NCI-H1436 (cell line): ENCODE measurements around the gene WDR88.
"Not testable (repeated sequence)": the region's sequence is repeated elsewhere in the genome, so short reads cannot be mapped to it uniquely, and the experiment has no call there.

Experiments
- DNase-seq: peaks from one replicate; lab custom pipeline; 2025; lab: John Stamatoyannopoulos, UW

Gene WDR88

GRCh38 chr19:33171222-33171795, 39.4 kb downstream of the WDR88 start:
- DNase-seq: no peak

- no peak for DNase-seq
Observed at GRCh38 chr19:33171916-33172359, 40.0 kb downstream of the WDR88 start.

- no peak for DNase-seq
Observed at GRCh38 chr19:33174186-33174585, 42.3 kb downstream of the WDR88 start.

GRCh38 chr19:33175156-33175782, 43.4 kb downstream of the WDR88 start:
- DNase-seq: no peak

GRCh38 chr19:33175886-33176669, 44.2 kb downstream of the WDR88 start:
- no peak for DNase-seq

GRCh38 chr19:33176670-33177416, 44.9 kb downstream of the WDR88 start:
- peak; percentile 97 for DNase-seq

- no peak for DNase-seq
Observed at GRCh38 chr19:33177417-33177979, 45.6 kb downstream of the WDR88 start.

- DNase-seq: no peak
Observed at GRCh38 chr19:33186431-33187182, 54.7 kb downstream of the WDR88 start.

GRCh38 chr19:33187183-33187540, 55.2 kb downstream of the WDR88 start:
- DNase-seq: no peak

GRCh38 chr19:33189453-33189852, 57.5 kb downstream of the WDR88 start:
- DNase-seq: no peak

- DNase-seq: not testable (repeated sequence)
Observed at GRCh38 chr19:33191092-33191491, 59.2 kb downstream of the WDR88 start.

- DNase-seq: no peak
Observed at GRCh38 chr19:33191501-33191900, 59.6 kb downstream of the WDR88 start.

GRCh38 chr19:33192010-33192409, 60.1 kb downstream of the WDR88 start:
- no peak for DNase-seq

- no peak for DNase-seq
Observed at GRCh38 chr19:33193269-33193864, 61.5 kb downstream of the WDR88 start.

GRCh38 chr19:33193865-33194362, 62.0 kb downstream of the WDR88 start, which contains the start of gene LRP3:
TSS of gene LRP3 (plus strand) at chr19:33194330. CDS start at chr19:33194786, 456 bp downstream.
- DNase-seq: peak; percentile 9

- no peak for DNase-seq
Observed at GRCh38 chr19:33194532-33194885, 62.6 kb downstream of the WDR88 start.

GRCh38 chr19:33194886-33195644, 63.2 kb downstream of the WDR88 start:
- no peak for DNase-seq

- no peak for DNase-seq
Observed at GRCh38 chr19:33195645-33196347, 63.9 kb downstream of the WDR88 start.

GRCh38 chr19:33196446-33197193, 64.7 kb downstream of the WDR88 start:
- DNase-seq: no peak
